ENCODE results near the gene MROH2A. TPM values are rescaled to one million over a fixed set of nuclear protein-coding genes. Genes with fewer than 3 reads are reported as not detected.

MROH2A gene
- total and polyA plus RNA-seq, 4 donors = 0.08 to 0.28 (median 0.09) TPM; not detected in 1

GRCh38 chr2:233764761-233765160 is 13.4 kb upstream of the MROH2A start:
- peaks cover 1 to 32% (median 7%) of the 10 kb centered on the region in 4 donors for H3K4me1 ChIP-seq (ENCODE audit: control insufficient read depth in 4 of 4, insufficient read depth in 4 of 4, low read length in 3 of 4)
- H3K9me3 ChIP-seq (ENCODE audit: control insufficient read depth in 4 of 4, low read length in 3 of 4) = no peaks in the 10 kb centered on the region
- TF ChIP-seq CTCF (IDR thresholded peaks at IDR 0.05; ENCODE audit: low read depth, low read length, missing input control) = no peak
- TF ChIP-seq RAD21 (IDR thresholded peaks at IDR 0.05) = no peak
- TF ChIP-seq TAF1 (conservative IDR thresholded peaks at IDR 0.05) = no peak
- no peak for TF ChIP-seq ZBTB33 (IDR thresholded peaks at IDR 0.05)
- no peak for TF ChIP-seq GABPA (IDR thresholded peaks at IDR 0.05 in 1 of 2, conservative IDR thresholded peaks at IDR 0.05 in 1 of 2)
- no peak for TF ChIP-seq HNF4G (IDR thresholded peaks at IDR 0.05)
- TF ChIP-seq YY1 (IDR thresholded peaks at IDR 0.05) = no peak
- TF ChIP-seq HNF4A (conservative IDR thresholded peaks at IDR 0.05) = no peak
- TF ChIP-seq NR2F2 (IDR thresholded peaks at IDR 0.05) = no peak
- no peak for TF ChIP-seq FOXA1 (IDR thresholded peaks at IDR 0.05)
- TF ChIP-seq RXRA (IDR thresholded peaks at IDR 0.05) = no peak
- no peak for TF ChIP-seq FOXA2 (IDR thresholded peaks at IDR 0.05)
- TF ChIP-seq MAX (IDR thresholded peaks at IDR 0.05) = no peak
- TF ChIP-seq SP1 (IDR thresholded peaks at IDR 0.05) = no peak
- TF ChIP-seq EGR1 (IDR thresholded peaks at IDR 0.05; ENCODE audit: low read depth in 2 of 2) = no peak
- H3K27ac ChIP-seq (ENCODE audit: low read depth in 1 of 2, low read length in 2 of 2) = peak overlapping the region; percentile 80 to 88
- no peak for DNase-seq (ENCODE audit: low spot score)
- H3K9ac ChIP-seq (ENCODE audit: low read depth in 1 of 2, low read length in 2 of 2) = peak overlapping the region; percentile 39 to 49
- H3K4me3 ChIP-seq (ENCODE audit: low read depth in 1 of 3, low read length in 3 of 3) = peak overlapping the region in 1 of 3 donors; percentile 5
- H3K27me3 ChIP-seq (ENCODE audit: control insufficient read depth in 4 of 4, insufficient read depth in 4 of 4, low read length in 3 of 4) = no peaks in the 10 kb centered on the region
- H3K36me3 ChIP-seq (ENCODE audit: control insufficient read depth in 4 of 4, insufficient read depth in 3 of 4, low read depth in 1 of 4, low read length in 3 of 4) = peaks cover 3 to 20% (median 18%) of the 10 kb centered on the region in 4 donors
- 43% methylated on average over 3 of the region's 3 CpGs for WGBS

- no peak for DNase-seq (ENCODE audit: low spot score)
- Histone ChIP-seq H3K9ac (ENCODE audit: low read depth in 1 of 2, low read length in 2 of 2) (no peak overlapping the region), H3K4me3 (ENCODE audit: low read depth in 1 of 3, low read length in 3 of 3) (no peak overlapping the region), H3K9me3 (ENCODE audit: control insufficient read depth in 4 of 4, low read length in 3 of 4) (no peaks in the 10 kb centered on the region), H3K4me1 (ENCODE audit: control insufficient read depth in 4 of 4, insufficient read depth in 4 of 4, low read length in 3 of 4) (peaks cover 0 to 19% (median 3%) of the 10 kb centered on the region in 4 donors), H3K27ac (ENCODE audit: low read depth in 1 of 2, low read length in 2 of 2) (peak overlapping the region in 1 of 2 donors; percentile 59), H3K36me3 (ENCODE audit: control insufficient read depth in 4 of 4, insufficient read depth in 3 of 4, low read depth in 1 of 4, low read length in 3 of 4) (peaks cover 6 to 35% (median 29%) of the 10 kb centered on the region in 4 donors), H3K27me3 (ENCODE audit: control insufficient read depth in 4 of 4, insufficient read depth in 4 of 4, low read length in 3 of 4) (no peaks in the 10 kb centered on the region)
- TF ChIP-seq ATF3 (IDR thresholded peaks at IDR 0.05) = no peak
- WGBS = 87% methylated on average over 4 of the region's 4 CpGs
These were observed 11.7 kb upstream of the MROH2A start for GRCh38 chr2:233766416-233766815.

- WGBS = 85% methylated on average over 4 of the region's 4 CpGs
- TF ChIP-seq JUND (IDR thresholded peaks at IDR 0.05) (no peak), ATF3 (IDR thresholded peaks at IDR 0.05) (no peak), HNF4A (conservative IDR thresholded peaks at IDR 0.05) (no peak), CTCF (IDR thresholded peaks at IDR 0.05; ENCODE audit: low read depth, low read length, missing input control) (no peak)
- no peak for DNase-seq (ENCODE audit: low spot score)
- Histone ChIP-seq H3K4me1 (ENCODE audit: control insufficient read depth in 4 of 4, insufficient read depth in 4 of 4, low read length in 3 of 4) (peaks cover 0 to 12% (median 3%) of the 10 kb centered on the region in 4 donors), H3K9ac (ENCODE audit: low read depth in 1 of 2, low read length in 2 of 2) (no peak overlapping the region), H3K27ac (ENCODE audit: low read depth in 1 of 2, low read length in 2 of 2) (no peak overlapping the region), H3K9me3 (ENCODE audit: control insufficient read depth in 4 of 4, low read length in 3 of 4) (no peaks in the 10 kb centered on the region), H3K36me3 (ENCODE audit: control insufficient read depth in 4 of 4, insufficient read depth in 3 of 4, low read depth in 1 of 4, low read length in 3 of 4) (peaks cover 6 to 47% (median 40%) of the 10 kb centered on the region in 4 donors), H3K27me3 (ENCODE audit: control insufficient read depth in 4 of 4, insufficient read depth in 4 of 4, low read length in 3 of 4) (no peaks in the 10 kb centered on the region), H3K4me3 (ENCODE audit: low read depth in 1 of 3, low read length in 3 of 3) (no peak overlapping the region)
These were observed 10.1 kb upstream of the MROH2A start for GRCh38 chr2:233768076-233768475.
